ENCODE data around the gene ASB3.
A peak's percentile ranks its signal among the peaks of the same experiment; 100 is the strongest.

ASB3 gene

GRCh38 chr2:53652131-53652530 is 134.6 kb downstream of the ASB3 start:
- H3K4me3 ChIP-seq (ENCODE audit: low read depth, low read length): no peak overlapping the region
- no peak for DNase-seq (ENCODE audit: low read depth)
- TF ChIP-seq CTCF (IDR thresholded peaks at IDR 0.05; ENCODE audit: low read depth, low read length): no peak
- TF ChIP-seq POLR2A (IDR thresholded peaks at IDR 0.05; ENCODE audit: extremely low read depth, insufficient read length): no peak
- TF ChIP-seq MYC (IDR thresholded peaks at IDR 0.05; ENCODE audit: low read depth, low read length): no peak
- no peak for TF ChIP-seq MAX (IDR thresholded peaks at IDR 0.05; ENCODE audit: low read depth, low read length)

- TF ChIP-seq MYC (IDR thresholded peaks at IDR 0.05; ENCODE audit: low read depth, low read length) (no peak), CTCF (IDR thresholded peaks at IDR 0.05; ENCODE audit: low read depth, low read length) (no peak), POLR2A (IDR thresholded peaks at IDR 0.05; ENCODE audit: extremely low read depth, insufficient read length) (no peak), MAX (IDR thresholded peaks at IDR 0.05; ENCODE audit: low read depth, low read length) (no peak)
- DNase-seq (ENCODE audit: low read depth): peak; percentile 11
- no peak overlapping the region for H3K4me3 ChIP-seq (ENCODE audit: low read depth, low read length)
Observed at GRCh38 chr2:53646788-53647187, 140.0 kb downstream of the ASB3 start.

GRCh38 chr2:53641290-53641689 is 145.5 kb downstream of the ASB3 start:
- TF ChIP-seq MYC (IDR thresholded peaks at IDR 0.05; ENCODE audit: low read depth, low read length): no peak
- TF ChIP-seq MAX (IDR thresholded peaks at IDR 0.05; ENCODE audit: low read depth, low read length): no peak
- TF ChIP-seq CTCF (IDR thresholded peaks at IDR 0.05; ENCODE audit: low read depth, low read length): no peak
- TF ChIP-seq POLR2A (IDR thresholded peaks at IDR 0.05; ENCODE audit: extremely low read depth, insufficient read length): no peak
- H3K4me3 ChIP-seq (ENCODE audit: low read depth, low read length): no peak overlapping the region
- DNase-seq (ENCODE audit: low read depth): no peak

- no peak overlapping the region for H3K4me3 ChIP-seq (ENCODE audit: low read depth, low read length)
- DNase-seq (ENCODE audit: low read depth): no peak
- TF ChIP-seq CTCF (IDR thresholded peaks at IDR 0.05; ENCODE audit: low read depth, low read length): no peak
- no peak for TF ChIP-seq MYC (IDR thresholded peaks at IDR 0.05; ENCODE audit: low read depth, low read length)
- no peak for TF ChIP-seq POLR2A (IDR thresholded peaks at IDR 0.05; ENCODE audit: extremely low read depth, insufficient read length)
- no peak for TF ChIP-seq MAX (IDR thresholded peaks at IDR 0.05; ENCODE audit: low read depth, low read length)
Observed at GRCh38 chr2:53640466-53640865, 146.3 kb downstream of the ASB3 start.

- no peak overlapping the region for H3K4me3 ChIP-seq (ENCODE audit: low read depth, low read length)
- DNase-seq (ENCODE audit: low read depth): no peak
- TF ChIP-seq MAX (IDR thresholded peaks at IDR 0.05; ENCODE audit: low read depth, low read length): no peak
- no peak for TF ChIP-seq MYC (IDR thresholded peaks at IDR 0.05; ENCODE audit: low read depth, low read length)
- TF ChIP-seq CTCF (IDR thresholded peaks at IDR 0.05; ENCODE audit: low read depth, low read length): no peak
- no peak for TF ChIP-seq POLR2A (IDR thresholded peaks at IDR 0.05; ENCODE audit: extremely low read depth, insufficient read length)
Observed at GRCh38 chr2:53636596-53636995, 150.2 kb downstream of the ASB3 start.

- TF ChIP-seq POLR2A (IDR thresholded peaks at IDR 0.05; ENCODE audit: extremely low read depth, insufficient read length): no peak
- TF ChIP-seq CTCF (IDR thresholded peaks at IDR 0.05; ENCODE audit: low read depth, low read length): no peak
- no peak for TF ChIP-seq MAX (IDR thresholded peaks at IDR 0.05; ENCODE audit: low read depth, low read length)
- TF ChIP-seq MYC (IDR thresholded peaks at IDR 0.05; ENCODE audit: low read depth, low read length): no peak
- no peak for DNase-seq (ENCODE audit: low read depth)
- no peak overlapping the region for H3K4me3 ChIP-seq (ENCODE audit: low read depth, low read length)
Observed at GRCh38 chr2:53636109-53636508, 150.6 kb downstream of the ASB3 start.

Data from NB4 (cell line).